ENCODE data around the gene FOXQ1. TPM values are rescaled to one million over a fixed set of nuclear protein-coding genes. Genes with fewer than 3 reads are reported as not detected.

The FOXQ1 gene
- total and polyA plus RNA-seq, 10 of the 15 experiments (the other 5 are each of a cell fraction or from before 2014, with no cell fraction given): 0.08 TPM; not detected in 9

- no peak for TF ChIP-seq ESRRA (IDR thresholded peaks at IDR 0.05; ENCODE audit: low read length)
- TF ChIP-seq ZZZ3 (IDR thresholded peaks at IDR 0.05; ENCODE audit: control insufficient read depth, insufficient read length, low read depth): no peak
- TF ChIP-seq EED (IDR thresholded peaks at IDR 0.05; ENCODE audit: low read depth): no peak
- no peak for TF ChIP-seq TCF3 (IDR thresholded peaks at IDR 0.05; ENCODE audit: borderline replicate concordance, insufficient read depth, low read depth, low read length)
- TF ChIP-seq CREM (IDR thresholded peaks at IDR 0.05; ENCODE audit: low read depth): no peak
- no peak for TF ChIP-seq HDGF (IDR thresholded peaks at IDR 0.05)
- no peak for TF ChIP-seq SUZ12 (IDR thresholded peaks at IDR 0.05; ENCODE audit: unreplicated experiment)
- TF ChIP-seq MEF2A (IDR thresholded peaks at IDR 0.05; ENCODE audit: insufficient read depth, low read depth, low read length): no peak
Observed at GRCh38 chr6:1264619-1265445, 47.1 kb upstream of the FOXQ1 start (continued).

GRCh38 chr6:1266686-1267056 is 45.2 kb upstream of the FOXQ1 start:
- 9% methylated on average over 3 of the region's 3 CpGs for WGBS (ENCODE audit: insufficient coverage, insufficient replicate concordance, low lambda C conversion rate, missing lambda C conversion rate)
- no peak overlapping the region for H3K4me2 ChIP-seq (ENCODE audit: control insufficient read depth, insufficient read depth)
- ChIA-PET RAD21 (ENCODE audit: unreplicated experiment) (no interaction called here), SMC1A (ENCODE audit: uncharacterized antibody, unreplicated experiment) (no interaction called here), CTCF (no interaction called here), POLR2A (no interaction called here)
- no peak for DNase-seq (ENCODE audit: low read depth, low spot score)
- no peaks in the 10 kb centered on the region for H4K20me1 ChIP-seq (ENCODE audit: control insufficient read depth, insufficient read depth)
- H3K4me3 ChIP-seq: no peak overlapping the region
- ATAC-seq: no peak
- H3K9ac ChIP-seq (ENCODE audit: control insufficient read depth, insufficient read depth, low read length): no peak overlapping the region
- H3K36me3 ChIP-seq (ENCODE audit: control insufficient read depth in 2 of 2, insufficient read depth in 2 of 2, low read length in 1 of 2): no peaks in the 10 kb centered on the region
- H3K27ac ChIP-seq (ENCODE audit: control insufficient read depth, insufficient read depth): no peak overlapping the region
- in situ Hi-C loops (cut with MboI) (no loop called here), intact Hi-C loops (cut with micrococcal nuclease; ENCODE audit: unreplicated experiment) (no loop called here)
- H3K79me2 ChIP-seq (ENCODE audit: control insufficient read depth, insufficient read depth, low read length): no peaks in the 10 kb centered on the region
- no peaks in the 10 kb centered on the region for H3K9me3 ChIP-seq (replicated peaks; ENCODE audit: control insufficient read depth, insufficient read depth, low read length)
- H3K27me3 ChIP-seq (replicated peaks in 1 of 2; ENCODE audit: control insufficient read depth in 2 of 2, insufficient read depth in 2 of 2, low read length in 1 of 2): peaks cover 2% of the 10 kb centered on the region in 2 experiments
- H2AFZ ChIP-seq (ENCODE audit: control insufficient read depth, low read depth, low read length): no peak overlapping the region
- FAIRE-seq: no peak
- BruUV-seq (replicated peaks): no TSS peak
- no peaks in the 10 kb centered on the region for H3K4me1 ChIP-seq (ENCODE audit: control insufficient read depth, insufficient read depth, low read length)
- no peak for TF ChIP-seq MEF2A (IDR thresholded peaks at IDR 0.05; ENCODE audit: insufficient read depth, low read depth, low read length)
- no peak for TF ChIP-seq IKZF1 (conservative IDR thresholded peaks at IDR 0.05)
- TF ChIP-seq HDAC2 (IDR thresholded peaks at IDR 0.05): no peak
- no peak for TF ChIP-seq ZZZ3 (IDR thresholded peaks at IDR 0.05; ENCODE audit: control insufficient read depth, insufficient read length, low read depth)
- TF ChIP-seq BCLAF1 (IDR thresholded peaks at IDR 0.05): no peak
- TF ChIP-seq CREM (IDR thresholded peaks at IDR 0.05; ENCODE audit: low read depth): no peak
- TF ChIP-seq ELK1 (IDR thresholded peaks at IDR 0.05; ENCODE audit: low read depth, low read length): no peak
- TF ChIP-seq WRNIP1 (IDR thresholded peaks at IDR 0.05; ENCODE audit: borderline replicate concordance, low read depth, low read length): no peak
- no peak for TF ChIP-seq NBN (IDR thresholded peaks at IDR 0.05)
- no peak for TF ChIP-seq RFX5 (IDR thresholded peaks at IDR 0.05; ENCODE audit: low read depth, low read length)
- no peak for TF ChIP-seq SMAD1 (IDR thresholded peaks at IDR 0.05; ENCODE audit: low read depth, partially characterized antibody)
- TF ChIP-seq NKRF (conservative IDR thresholded peaks at IDR 0.05): no peak
- TF ChIP-seq NR2C2 (IDR thresholded peaks at IDR 0.05; ENCODE audit: borderline replicate concordance, control insufficient read depth, insufficient read length, low read depth): no peak
